ENCODE measurements around the gene PCNX4.

Gene PCNX4

DNA sequence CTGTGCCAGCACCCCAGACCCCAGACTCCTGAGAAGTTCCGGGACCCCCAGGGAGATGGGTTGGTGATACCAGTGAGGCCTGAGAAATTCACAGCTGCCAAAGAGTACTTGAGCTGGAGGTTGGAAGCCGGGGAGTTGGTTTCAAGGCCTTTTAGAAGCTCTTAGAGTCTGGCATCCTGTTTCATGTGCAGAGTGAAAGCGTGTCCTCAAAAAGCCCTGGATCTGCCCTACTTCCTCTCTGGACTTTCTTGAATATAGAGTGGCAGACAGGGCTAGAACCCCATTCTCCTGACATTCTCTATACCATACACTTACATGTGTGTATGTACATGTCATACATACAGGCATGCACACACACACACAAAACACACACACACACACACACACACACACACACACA is 126.0 kb downstream of the PCNX4 start:
- Histone ChIP-seq H3K27me3 (ENCODE audit: insufficient read depth, low read length, poor library complexity) (no peaks in the 10 kb centered on the region), H4K5ac (ENCODE audit: low read length) (no peak overlapping the region), H3K27ac (ENCODE audit: low read depth, low read length) (no peak overlapping the region), H3K4me3 (ENCODE audit: low read length) (no peak overlapping the region), H4K8ac (ENCODE audit: low read depth, low read length) (no peak overlapping the region), H3K4ac (ENCODE audit: low read depth, low read length) (no peak overlapping the region), H3K18ac (ENCODE audit: low read length) (no peak overlapping the region), H3K56ac (ENCODE audit: low read length) (no peak overlapping the region), H3K79me1 (ENCODE audit: low read length) (no peaks in the 10 kb centered on the region), H3K4me2 (ENCODE audit: low read length) (no peak overlapping the region), H3K36me3 (ENCODE audit: control insufficient read depth, insufficient read depth, low read length) (no peaks in the 10 kb centered on the region), H2AK5ac (ENCODE audit: low read length) (no peak overlapping the region), H2BK120ac (ENCODE audit: low read depth, low read length) (no peak overlapping the region), H3K23ac (ENCODE audit: low read length) (no peak overlapping the region), H3K9ac (ENCODE audit: low read length) (no peak overlapping the region), H2BK15ac (replicated peaks; ENCODE audit: low read depth) (no peak overlapping the region), H2BK5ac (ENCODE audit: low read length) (no peak overlapping the region), H3K79me2 (ENCODE audit: control insufficient read depth, insufficient read depth, low read length) (no peaks in the 10 kb centered on the region), H3K4me1 (ENCODE audit: control insufficient read depth, low read depth, low read length) (no peaks in the 10 kb centered on the region)
- no peak for DNase-seq
- no CpG with 5 or more reads among the region's 3 CpGs for WGBS (ENCODE audit: extremely low coverage, insufficient coverage, low lambda C conversion rate)

Measured in mesendoderm (in vitro differentiated cells).